HG03432 (cell line): ENCODE measurements around the gene STC2.

Source experiments
- ATAC-seq: cut with Tn5 transposase; IDR thresholded peaks from one replicate; pipeline ENCODE4 v1.9.1; 2021; ENCODE audit warnings: mild to moderate bottlenecking, moderate library complexity; ENCODE audit not compliant: unreplicated experiment

Gene STC2

GRCh38 chr5:173314166-173314952 is 13.9 kb downstream of the STC2 start:
- no peak for ATAC-seq

DNA sequence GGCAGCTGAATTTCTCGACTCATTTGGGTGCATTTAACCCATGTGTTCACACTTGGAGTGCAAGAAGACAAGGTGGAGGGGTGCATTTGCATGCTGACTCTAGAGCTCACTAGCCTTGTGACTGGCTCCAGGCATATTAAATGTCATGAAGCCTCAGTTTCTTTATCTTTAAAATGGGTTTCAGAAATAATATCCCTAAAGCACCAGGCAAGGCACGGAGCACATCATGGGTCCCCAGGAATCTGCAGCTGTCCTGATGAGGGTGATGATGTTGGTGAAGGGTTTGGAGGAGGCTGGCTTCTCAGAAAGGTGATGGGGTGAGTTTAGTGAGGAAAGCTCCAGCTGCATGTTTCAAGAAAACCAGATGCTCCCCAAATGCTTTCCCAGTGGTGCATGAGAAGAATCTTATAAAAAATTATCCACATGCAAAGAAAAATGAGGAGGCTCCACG is 14.8 kb downstream of the STC2 start:
- ATAC-seq: no peak

DNA sequence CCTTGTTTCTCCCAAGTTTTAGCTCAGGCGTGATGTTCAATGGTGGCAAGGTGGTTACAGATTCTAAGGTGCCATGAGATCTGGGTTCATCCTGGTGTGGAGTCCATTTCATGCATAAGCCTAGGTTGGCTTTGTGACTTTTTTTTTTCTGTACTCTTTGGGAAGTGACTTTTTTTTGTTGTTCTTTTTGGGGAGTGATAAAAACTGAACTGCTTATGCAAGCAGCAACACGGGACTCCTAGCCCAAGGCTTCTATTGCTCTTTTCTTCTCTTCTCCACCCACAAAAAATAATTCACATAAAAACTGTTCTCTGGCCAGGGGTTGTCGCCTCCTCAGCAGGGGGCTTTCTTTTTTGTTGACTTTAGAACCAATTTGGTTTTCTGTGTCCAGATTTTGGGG is 15.4 kb downstream of the STC2 start:
- no peak for ATAC-seq

DNA sequence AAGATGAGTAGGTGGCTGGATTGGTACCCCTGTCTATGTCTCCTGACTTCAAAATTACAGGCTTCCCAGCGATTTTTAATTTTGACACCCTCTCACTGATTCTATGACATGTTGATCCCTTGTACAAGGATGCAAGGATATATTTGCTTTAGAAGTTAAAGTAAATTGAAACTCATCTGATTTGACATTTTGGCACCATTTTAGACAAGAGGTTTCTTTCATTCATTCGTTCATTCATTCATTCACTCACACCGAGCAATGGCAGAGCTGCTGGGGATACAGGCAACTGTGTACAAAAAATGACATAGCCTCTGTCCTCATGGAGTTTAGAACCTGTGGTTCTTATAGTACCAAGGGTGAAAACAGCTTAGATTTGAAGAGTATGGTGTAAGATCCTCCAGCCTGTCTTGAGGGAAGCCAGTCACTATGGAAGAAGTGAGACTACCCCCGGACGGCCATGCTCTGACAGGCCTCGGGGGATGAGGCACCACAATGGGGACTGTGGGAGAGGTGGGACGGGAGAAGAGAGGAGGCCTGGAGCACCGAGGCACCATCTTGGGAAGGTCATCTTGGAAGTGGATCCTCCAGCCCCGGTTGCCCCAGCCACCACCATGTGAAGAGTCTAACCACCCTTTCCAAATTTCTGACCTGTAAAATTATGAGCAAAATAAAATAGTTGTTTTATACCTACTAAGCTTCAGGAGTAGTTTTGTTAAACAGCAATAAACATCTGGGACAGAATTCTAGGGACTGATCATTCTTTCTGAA is 16.2 kb downstream of the STC2 start:
- ATAC-seq: no peak

- no peak for ATAC-seq
Observed at GRCh38 chr5:173310861-173311785, 17.1 kb downstream of the STC2 start.

GRCh38 chr5:173310218-173310769 is 17.9 kb downstream of the STC2 start:
- no peak for ATAC-seq

- no peak for ATAC-seq
Observed at GRCh38 chr5:173309731-173310130, 18.5 kb downstream of the STC2 start.

DNA sequence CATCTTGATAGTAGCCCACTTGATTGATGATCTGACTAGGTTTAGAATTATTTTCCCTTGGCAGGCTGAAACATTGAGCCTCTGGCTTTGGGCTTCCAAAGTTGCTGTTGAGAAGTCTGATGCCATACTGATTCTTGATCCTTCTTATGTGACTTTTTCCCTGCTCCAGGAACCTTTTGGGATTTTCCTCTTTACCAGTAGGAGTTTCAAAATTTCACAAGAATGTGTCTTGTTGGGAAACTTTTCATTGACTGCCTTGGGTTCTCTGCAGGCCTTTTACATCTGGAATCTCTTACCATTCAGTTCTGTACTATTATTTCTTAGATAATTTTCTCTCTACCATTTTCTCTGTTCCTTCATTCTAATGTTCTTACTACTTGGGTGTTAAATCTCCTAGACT is 20.0 kb downstream of the STC2 start:
- no peak for ATAC-seq

- ATAC-seq: no peak
Observed at GRCh38 chr5:173307695-173308094, 20.5 kb downstream of the STC2 start.

DNA sequence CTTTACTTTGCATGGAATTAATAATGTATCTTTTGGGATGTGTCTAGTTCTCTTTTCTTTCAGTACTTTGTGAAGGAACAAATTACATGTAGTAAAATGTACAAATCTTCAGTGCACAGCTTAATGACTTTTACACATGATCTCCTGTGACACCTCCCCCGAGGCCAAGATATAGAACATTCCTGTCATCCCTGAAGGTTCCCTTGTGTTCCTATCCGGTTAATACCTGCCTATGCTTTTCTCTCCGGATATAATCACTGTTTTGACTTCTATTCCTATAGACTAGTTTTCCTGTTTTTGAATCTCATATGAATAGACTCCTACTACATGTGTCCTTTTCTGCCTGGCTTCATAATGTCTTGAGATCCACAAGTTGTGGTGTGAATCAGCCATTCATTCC is 21.5 kb downstream of the STC2 start:
- ATAC-seq: no peak

GRCh38 chr5:173304591-173304988 is 23.6 kb downstream of the STC2 start:
- no peak for ATAC-seq

DNA sequence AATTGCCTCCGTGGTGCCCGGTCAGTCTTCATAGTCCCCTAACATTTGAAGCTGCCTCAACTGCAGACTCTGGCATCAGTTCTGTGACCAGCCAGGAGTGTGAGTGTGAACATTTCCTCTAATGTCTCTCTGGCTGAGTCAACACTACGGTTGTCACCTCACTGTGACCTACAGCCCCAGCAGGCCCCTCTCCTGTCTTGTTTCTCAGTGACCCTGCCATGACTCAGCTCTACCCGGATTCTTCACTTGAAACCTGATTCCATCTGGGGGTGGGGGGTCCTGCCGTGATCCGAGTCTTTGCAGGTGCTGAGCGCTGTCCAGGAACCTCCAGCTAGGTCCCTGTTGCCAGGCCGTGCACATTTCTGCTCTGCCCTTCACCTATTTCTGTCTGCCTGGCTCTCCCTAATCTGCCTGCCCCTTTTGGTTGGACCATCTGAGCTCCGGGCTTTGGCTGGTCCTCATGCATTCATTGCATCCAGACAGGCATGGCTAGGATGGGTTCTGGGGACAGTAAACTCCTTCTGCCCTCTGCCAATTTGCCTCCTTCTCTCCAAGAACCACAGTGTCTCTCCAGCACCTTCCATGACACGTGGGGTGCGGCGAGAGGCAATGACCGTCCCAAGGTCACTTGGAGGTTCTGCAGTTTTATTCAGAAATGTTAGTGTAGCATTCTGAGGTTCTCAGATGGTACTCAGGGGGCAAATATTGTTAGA is 24.2 kb downstream of the STC2 start:
- peak; percentile 57 for ATAC-seq

GRCh38 chr5:173302546-173303155 is 25.6 kb downstream of the STC2 start:
- ATAC-seq: no peak

GRCh38 chr5:173301695-173302545 is 26.3 kb downstream of the STC2 start:
- no peak for ATAC-seq

- no peak for ATAC-seq
Observed at GRCh38 chr5:173300389-173301047, 27.7 kb downstream of the STC2 start.

DNA sequence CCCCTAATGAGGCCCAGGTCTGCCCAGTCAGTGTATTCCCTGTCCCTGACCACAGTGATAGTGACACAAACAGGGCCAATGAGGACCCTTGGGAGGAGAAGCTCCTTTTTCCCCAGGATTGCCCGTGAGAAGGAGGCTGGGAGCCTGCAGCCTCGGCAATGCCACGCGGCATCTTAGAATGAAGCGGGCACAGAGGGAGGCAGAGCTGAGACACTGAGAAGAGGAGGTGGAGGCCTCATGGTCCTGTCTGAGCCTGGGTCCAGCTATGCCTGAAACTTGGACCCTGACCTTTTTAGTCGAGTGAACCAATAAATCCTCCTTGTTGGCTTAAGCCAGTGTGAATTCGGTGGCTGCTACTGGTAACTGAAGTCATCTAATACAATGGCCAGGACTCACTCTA is 28.4 kb downstream of the STC2 start:
- no peak for ATAC-seq

- no peak for ATAC-seq
Observed at GRCh38 chr5:173298213-173298926, 29.8 kb downstream of the STC2 start.

DNA sequence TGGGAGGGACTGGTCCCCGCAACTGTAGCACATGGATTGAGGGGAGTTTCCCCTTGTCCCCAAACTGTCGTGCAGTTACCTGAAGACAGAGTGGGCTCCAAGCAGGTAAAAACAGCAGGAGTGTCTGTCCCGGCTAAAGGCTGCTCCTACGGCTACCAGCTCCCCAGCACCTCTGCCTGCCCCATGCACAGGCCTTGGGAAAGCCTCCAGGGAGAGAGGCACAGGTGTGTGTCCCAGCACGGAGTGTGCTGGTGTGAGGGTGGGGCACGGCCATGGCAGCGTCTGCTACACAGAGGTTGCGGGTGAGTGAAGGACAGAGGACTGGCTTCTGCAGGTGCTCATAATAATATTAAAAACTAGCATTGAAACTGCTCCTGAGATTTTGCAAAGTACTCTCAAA is 30.4 kb downstream of the STC2 start:
- ATAC-seq: no peak
